Neuronal stem cell (in vitro differentiated cells): ENCODE results near the gene RPS24.

Experiments
- DNase-seq: peaks from one replicate; pipeline ENCODE4 v3.0.0-alpha.2; 2013; ENCODE audit warnings: low spot score
- H2AFZ ChIP-seq: one replicate; pipeline ENCODE4 v1.6.1; 2013; ENCODE audit warnings: mild to moderate bottlenecking, low read length, inconsistent platforms
- H2AK5ac ChIP-seq: 2 replicates; pipeline ENCODE4 v1.6.1; 2013; ENCODE audit warnings: low read depth, mild to moderate bottlenecking, inconsistent platforms, low read length, moderate library complexity, mixed read lengths
- H2BK120ac ChIP-seq: 2 replicates; pipeline ENCODE4 v1.6.1; 2013; ENCODE audit warnings: low read depth, mild to moderate bottlenecking, inconsistent platforms, low read length, moderate library complexity, mixed read lengths
- H2BK12ac ChIP-seq: one replicate; pipeline ENCODE4 v1.6.1; 2013; ENCODE audit warnings: low read length, inconsistent platforms
- H2BK15ac ChIP-seq: 2 replicates; pipeline ENCODE4 v1.6.1; 2013; ENCODE audit warnings: mild to moderate bottlenecking, low read length, inconsistent platforms, mixed read lengths
- H2BK5ac ChIP-seq: one replicate; pipeline ENCODE4 v1.6.1; 2013; ENCODE audit warnings: inconsistent platforms, mild to moderate bottlenecking, low read length, moderate library complexity
- H3K14ac ChIP-seq: one replicate; pipeline ENCODE4 v1.6.1; 2013; ENCODE audit warnings: low read length, inconsistent platforms
- H3K18ac ChIP-seq: 2 replicates; pipeline ENCODE4 v1.6.1; 2013; ENCODE audit warnings: low read length, inconsistent platforms
- H3K23ac ChIP-seq: 2 replicates; pipeline ENCODE4 v1.6.1; 2013; ENCODE audit warnings: low read depth, mild to moderate bottlenecking, mixed read lengths, low read length, inconsistent platforms; ENCODE audit not compliant: poor library complexity
- H3K27ac ChIP-seq: replicated peaks from 3 replicates; pipeline ENCODE4 v1.5.1; 2013; ENCODE audit warnings: low read length, inconsistent platforms
- H3K27me3 ChIP-seq, 3 experiments: 2 replicates each; pipeline ENCODE4 v1.6.1; 2013; ENCODE audit warnings: low read length in 3 of 3, mild to moderate bottlenecking in 2 of 3, inconsistent platforms in 1 of 3, low read depth in 1 of 3, mixed read lengths in 1 of 3, moderate library complexity in 1 of 3; ENCODE audit not compliant: control insufficient read depth in 3 of 3, insufficient read depth in 3 of 3
- H3K36me3 ChIP-seq, 2 donors: replicated peaks in 1 of 2; 2 replicates each; pipeline ENCODE4 v1.6.1; 2013; ENCODE audit warnings: low read length in 2 of 2; ENCODE audit not compliant: control insufficient read depth in 2 of 2, insufficient read depth in 2 of 2
- H3K4ac ChIP-seq: 2 replicates; pipeline ENCODE4 v1.6.1; 2013; ENCODE audit warnings: inconsistent platforms, mild to moderate bottlenecking, low read length, moderate library complexity
- H3K4me1 ChIP-seq, 2 donors: 1 replicate in 1 of 2; 2 replicates in 1 of 2; pipeline ENCODE4 v1.6.1; 2013; ENCODE audit warnings: low read length in 2 of 2, low read depth in 1 of 2; ENCODE audit not compliant: control insufficient read depth in 2 of 2, insufficient read depth in 1 of 2
- H3K4me2 ChIP-seq: one replicate; pipeline ENCODE4 v1.6.1; 2013; ENCODE audit warnings: mild to moderate bottlenecking, low read length, inconsistent platforms; ENCODE audit not compliant: insufficient read depth, poor library complexity, severe bottlenecking
- H3K4me3 ChIP-seq, 2 donors: 2 replicates each; pipeline ENCODE4 v1.5.1; 2013; ENCODE audit warnings: low read length in 2 of 2, mild to moderate bottlenecking in 2 of 2, inconsistent platforms in 1 of 2, moderate library complexity in 1 of 2
- H3K79me1 ChIP-seq: one replicate; pipeline ENCODE4 v1.6.1; 2013; ENCODE audit warnings: low read depth, mild to moderate bottlenecking, inconsistent platforms, low read length, moderate library complexity
- H3K9ac ChIP-seq: one replicate; pipeline ENCODE4 v1.6.1; 2013; ENCODE audit warnings: mild to moderate bottlenecking, low read depth, low read length, inconsistent platforms; ENCODE audit not compliant: poor library complexity
- H3K9me3 ChIP-seq, 2 donors: replicated peaks in 1 of 2; 2 replicates each; pipeline versions ENCODE3 to v1.6.1; 2013; ENCODE audit warnings: low read length in 2 of 2, mild to moderate bottlenecking in 2 of 2, inconsistent platforms in 1 of 2, low read depth in 1 of 2, mixed read lengths in 1 of 2, moderate library complexity in 1 of 2; ENCODE audit not compliant: control insufficient read depth in 2 of 2, insufficient read depth in 1 of 2
- H4K8ac ChIP-seq: one replicate; pipeline ENCODE4 v1.6.1; 2013; ENCODE audit warnings: low read depth, mild to moderate bottlenecking, inconsistent platforms, low read length, moderate library complexity
- H4K91ac ChIP-seq: one replicate; pipeline ENCODE4 v1.6.1; 2013; ENCODE audit warnings: low read length, low read depth, mild to moderate bottlenecking, inconsistent platforms; ENCODE audit not compliant: poor library complexity
- WGBS, 2 donors: extraction: QIAGEN DNeasy Blood & Tissue Kit; methylation state at CpG; one replicate each; pipeline ENCODE4 v1.1.7; 2013; ENCODE audit warnings: missing lambda C conversion rate in 2 of 2, mixed read lengths in 1 of 2; ENCODE audit not compliant: insufficient read length in 2 of 2, insufficient replicate concordance in 1 of 2; ENCODE audit errors: extremely low coverage in 2 of 2; 5-methylcytosine and 5-hydroxymethylcytosine counted together

Gene RPS24

GRCh38 chr10:78017856-78018255 is 15.8 kb upstream of the RPS24 start:
- no peak overlapping the region for H3K23ac ChIP-seq
- peaks cover 32 to 98% of the 10 kb centered on the region in 2 donors for H3K36me3 ChIP-seq

GRCh38 chr10:78019264-78019663 is 14.4 kb upstream of the RPS24 start:
- Histone ChIP-seq H2BK15ac (no peak overlapping the region), H3K9ac (no peak overlapping the region), H3K18ac (no peak overlapping the region), H3K9me3 (no peaks in the 10 kb centered on the region), H2BK12ac (no peak overlapping the region), H2BK5ac (no peak overlapping the region), H2AFZ (no peak overlapping the region), H3K36me3 (peaks cover 39 to 98% of the 10 kb centered on the region in 2 donors), H3K4me2 (no peak overlapping the region), H4K91ac (no peak overlapping the region), H4K8ac (no peak overlapping the region), H3K23ac (no peak overlapping the region), H3K4me1 (no peaks in the 10 kb centered on the region), H3K4ac (no peak overlapping the region), H3K27ac (no peak overlapping the region), H2BK120ac (no peak overlapping the region), H2AK5ac (no peak overlapping the region), H3K79me1 (no peaks in the 10 kb centered on the region), H3K14ac (no peak overlapping the region), H3K4me3 (no peak overlapping the region), H3K27me3 (no peaks in the 10 kb centered on the region)
- DNase-seq: no peak
- WGBS, 2 donors: no CpG with 5 or more reads among the region's 3 CpGs

More at GRCh38 chr10:78017856-78018255, 15.8 kb upstream of the RPS24 start:
- Histone ChIP-seq H4K8ac (no peak overlapping the region), H3K18ac (no peak overlapping the region), H3K27ac (no peak overlapping the region), H3K14ac (no peak overlapping the region), H3K4ac (no peak overlapping the region), H2BK15ac (no peak overlapping the region), H2BK12ac (no peak overlapping the region), H4K91ac (no peak overlapping the region), H2AK5ac (no peak overlapping the region), H2BK5ac (no peak overlapping the region), H3K9ac (no peak overlapping the region), H2AFZ (no peak overlapping the region), H3K27me3 (no peaks in the 10 kb centered on the region), H3K4me1 (no peaks in the 10 kb centered on the region), H3K9me3 (no peaks in the 10 kb centered on the region), H3K79me1 (no peaks in the 10 kb centered on the region), H3K4me2 (no peak overlapping the region), H2BK120ac (no peak overlapping the region), H3K4me3 (no peak overlapping the region)
- WGBS, 2 donors: no CpG with 5 or more reads among the region's 5 CpGs
- no peak for DNase-seq

- peaks cover 47 to 98% of the 10 kb centered on the region in 2 donors for H3K36me3 ChIP-seq
- WGBS, 2 donors: no CpG with 5 or more reads among the region's 2 CpGs
Measured at GRCh38 chr10:78021201-78021600, 12.5 kb upstream of the RPS24 start.

GRCh38 chr10:78023741-78024140 is 9.9 kb upstream of the RPS24 start:
- Histone ChIP-seq H3K9ac (no peak overlapping the region), H3K4me3 (no peak overlapping the region), H2BK12ac (no peak overlapping the region), H3K14ac (no peak overlapping the region), H2AFZ (no peak overlapping the region), H3K36me3 (peaks cover 37 to 82% of the 10 kb centered on the region in 2 donors), H2AK5ac (no peak overlapping the region), H3K18ac (no peak overlapping the region), H3K4me1 (peaks cover 0 to 3% of the 10 kb centered on the region in 2 donors), H2BK5ac (no peak overlapping the region), H4K8ac (no peak overlapping the region), H2BK15ac (no peak overlapping the region), H3K4ac (no peak overlapping the region), H3K9me3 (no peaks in the 10 kb centered on the region), H3K23ac (no peak overlapping the region), H3K4me2 (no peak overlapping the region), H2BK120ac (no peak overlapping the region), H3K79me1 (peaks cover under 1% of the 10 kb centered on the region), H3K27me3 (no peaks in the 10 kb centered on the region), H4K91ac (no peak overlapping the region), H3K27ac (no peak overlapping the region)
- no peak for DNase-seq
- no CpG with 5 or more reads among the region's 3 CpGs for WGBS, 2 donors

More at GRCh38 chr10:78021201-78021600, 12.5 kb upstream of the RPS24 start:
- Histone ChIP-seq H2BK120ac (no peak overlapping the region), H3K79me1 (no peaks in the 10 kb centered on the region), H2AK5ac (no peak overlapping the region), H3K4me1 (no peaks in the 10 kb centered on the region), H3K27ac (no peak overlapping the region), H3K9ac (no peak overlapping the region), H3K14ac (no peak overlapping the region), H3K9me3 (no peaks in the 10 kb centered on the region), H4K8ac (no peak overlapping the region), H2BK12ac (no peak overlapping the region), H3K4me2 (no peak overlapping the region), H4K91ac (no peak overlapping the region), H2BK5ac (no peak overlapping the region), H2AFZ (no peak overlapping the region), H3K27me3 (no peaks in the 10 kb centered on the region), H3K23ac (no peak overlapping the region), H3K4ac (no peak overlapping the region), H3K4me3 (no peak overlapping the region), H3K18ac (no peak overlapping the region), H2BK15ac (no peak overlapping the region)
- DNase-seq: no peak
